Liver (tissue), 9 donors: Measurements from ENCODE around the gene MTMR6. TPM values are rescaled to one million over a fixed set of nuclear protein-coding genes. Genes with fewer than 3 reads are reported as not detected.
A peak's percentile ranks its signal among the peaks of the same experiment; 100 is the strongest.

ENCODE experiments used
- DNase-seq: peaks from one replicate; pipeline ENCODE4 v3.0.0-alpha.2; 2017; ENCODE audit warnings: low spot score
- H3K27ac ChIP-seq, 2 donors: one replicate each; pipeline ENCODE4 v1.7.0; 2013; ENCODE audit warnings: inconsistent platforms in 2 of 2, low read length in 2 of 2, control low read depth in 1 of 2, low read depth in 1 of 2, mild to moderate bottlenecking in 1 of 2
- H3K27me3 ChIP-seq, 4 donors: one replicate each; pipeline versions ENCODE4 v1.6.1 to v1.7.0; 2013; ENCODE audit warnings: low read length in 3 of 4, inconsistent platforms in 1 of 4, mild to moderate bottlenecking in 1 of 4, moderate library complexity in 1 of 4; ENCODE audit not compliant: control insufficient read depth in 4 of 4, insufficient read depth in 4 of 4
- H3K36me3 ChIP-seq, 4 donors: one replicate each; pipeline versions ENCODE4 v1.6.1 to v1.7.0; 2013; ENCODE audit warnings: low read length in 3 of 4, mild to moderate bottlenecking in 3 of 4, low read depth in 1 of 4, moderate library complexity in 1 of 4; ENCODE audit not compliant: control insufficient read depth in 4 of 4, insufficient read depth in 3 of 4
- H3K4me1 ChIP-seq, 4 donors: one replicate each; pipeline versions ENCODE4 v1.6.1 to v1.7.0; 2013; ENCODE audit warnings: low read length in 3 of 4, mild to moderate bottlenecking in 3 of 4, moderate library complexity in 1 of 4; ENCODE audit not compliant: control insufficient read depth in 4 of 4, insufficient read depth in 4 of 4
- H3K4me3 ChIP-seq, 3 donors: one replicate each; pipeline versions ENCODE4 v1.6.1 to v1.7.0; 2013; ENCODE audit warnings: low read length in 3 of 3, control low read depth in 1 of 3, low read depth in 1 of 3, mild to moderate bottlenecking in 1 of 3
- H3K9ac ChIP-seq, 2 donors: one replicate each; pipeline ENCODE4 v1.7.0; 2013; ENCODE audit warnings: low read length in 2 of 2, mild to moderate bottlenecking in 2 of 2, moderate library complexity in 2 of 2, control low read depth in 1 of 2, low read depth in 1 of 2
- H3K9me3 ChIP-seq, 4 donors: one replicate each; pipeline versions ENCODE4 v1.6.1 to v1.7.0; 2013; ENCODE audit warnings: low read length in 3 of 4; ENCODE audit not compliant: control insufficient read depth in 4 of 4
- EGR1 ChIP-seq, 2 donors: IDR thresholded peaks; 2 replicates each; pipeline ENCODE4 v1.6.1; 2016 to 2018; ENCODE audit warnings: antibody characterized with exemption in 2 of 2, low read depth in 2 of 2
- FOXA1 ChIP-seq: IDR thresholded peaks from 2 replicates; pipeline ENCODE4 v1.6.1; 2016; ENCODE audit warnings: antibody characterized with exemption
- FOXA2 ChIP-seq: IDR thresholded peaks from 2 replicates; pipeline ENCODE4 v1.6.1; 2016; ENCODE audit warnings: antibody characterized with exemption
- GABPA ChIP-seq, 2 donors: IDR thresholded peaks in 1 of 2; conservative IDR thresholded peaks in 1 of 2; 2 replicates each; pipeline ENCODE4 v1.6.1; 2016; ENCODE audit warnings: antibody characterized with exemption in 2 of 2, mild to moderate bottlenecking in 1 of 2, moderate library complexity in 1 of 2
- HNF4A ChIP-seq, 2 donors: conservative IDR thresholded peaks; 2 replicates each; pipeline ENCODE4 v1.6.1; 2016; ENCODE audit warnings: antibody characterized with exemption in 2 of 2, mild to moderate bottlenecking in 2 of 2
- HNF4G ChIP-seq: IDR thresholded peaks from 2 replicates; pipeline ENCODE4 v1.6.1; 2016; ENCODE audit warnings: antibody characterized with exemption
- JUND ChIP-seq, 2 donors: IDR thresholded peaks; 2 replicates each; pipeline ENCODE4 v1.6.1; 2016; ENCODE audit warnings: antibody characterized with exemption in 2 of 2
- NR2F2 ChIP-seq: IDR thresholded peaks from 2 replicates; pipeline ENCODE4 v1.6.1; 2016; ENCODE audit warnings: antibody characterized with exemption
- RAD21 ChIP-seq, 2 donors: IDR thresholded peaks; 2 replicates each; pipeline ENCODE4 v1.6.1; 2016; ENCODE audit warnings: antibody characterized with exemption in 2 of 2, mild to moderate bottlenecking in 2 of 2
- RXRA ChIP-seq, 2 donors: IDR thresholded peaks; 2 replicates each; pipeline ENCODE4 v1.6.1; 2017 to 2018; ENCODE audit warnings: antibody characterized with exemption in 2 of 2, mild to moderate bottlenecking in 1 of 2
- SP1 ChIP-seq: IDR thresholded peaks from 2 replicates; pipeline ENCODE4 v1.6.1; 2018; ENCODE audit warnings: antibody characterized with exemption, mild to moderate bottlenecking
- TAF1 ChIP-seq: conservative IDR thresholded peaks from 2 replicates; pipeline ENCODE4 v1.6.1; 2016; ENCODE audit warnings: antibody characterized with exemption, mild to moderate bottlenecking
- YY1 ChIP-seq: IDR thresholded peaks from 2 replicates; pipeline ENCODE4 v1.6.1; 2016; ENCODE audit warnings: antibody characterized with exemption, mild to moderate bottlenecking
- WGBS: extraction: QIAGEN DNeasy Blood & Tissue Kit; methylation state at CpG from one replicate; pipeline ENCODE4 v1.1.7; 2013; 5-methylcytosine and 5-hydroxymethylcytosine counted together
- polyA plus RNA-seq, 2 donors: library from polyadenylated mRNA; stranded (reverse) in 1 of 2; unstranded in 1 of 2; fragments of 200-250 nt in 1 of 2; fragments of >200 nt in 1 of 2; fragmentation: Nextera tagmentation in 1 of 2; extraction: Ambion mirVana in 1 of 2; gene quantifications; one replicate each; pipeline versions ENCODE4 v1.2.1 to v1.2.3, GENCODE V29; 2013 to 2015
- total RNA-seq, 2 donors: library from RNA; depleted of rRNA; stranded (reverse); fragments of >200 nt; gene quantifications; one replicate each; pipeline ENCODE4 v1.2.3, GENCODE V29; 2014
- TF ChIP-seq, protein P1 (sequence below): IDR thresholded peaks from 2 replicates; pipeline ENCODE4 v1.6.1; 2016; ENCODE audit warnings: antibody characterized with exemption, mild to moderate bottlenecking
- TF ChIP-seq, protein P2 (sequence below): IDR thresholded peaks from 2 replicates; pipeline ENCODE4 v1.6.1; 2016; ENCODE audit warnings: antibody characterized with exemption
- TF ChIP-seq, protein P3 (sequence below): IDR thresholded peaks from 2 replicates; pipeline ENCODE4 v1.6.1; 2016; ENCODE audit warnings: antibody characterized with exemption
- TF ChIP-seq, protein P4 (sequence below): IDR thresholded peaks from 2 replicates; pipeline ENCODE4 v1.6.1; 2016; ENCODE audit warnings: antibody characterized with exemption
- TF ChIP-seq, protein P5 (sequence below): fragments of 150-350 bp; IDR thresholded peaks from 2 replicates; pipeline ENCODE4 v1.5.1; 2017; ENCODE audit warnings: improper control_type of control experiment, low read depth, low read length; ENCODE audit not compliant: missing input control
- donor health status: healthy.
- donor health status: healthy.
- donor health status: healthy.
- donor health status: healthy.
- donor health status: healthy.

MTMR6 gene
- total and polyA plus RNA-seq, 4 donors: 5.3 to 12.6 (median 7.6) TPM

- no peak for DNase-seq
- 33% methylated on average over 4 of the region's 4 CpGs for WGBS
- TF ChIP-seq RXRA (IDR thresholded peaks at IDR 0.05) (peak; percentile 53 to 54), GABPA (IDR thresholded peaks at IDR 0.05 in 1 of 2, conservative IDR thresholded peaks at IDR 0.05 in 1 of 2) (no peak), JUND (IDR thresholded peaks at IDR 0.05) (no peak), FOXA1 (no peak), TAF1 (no peak), FOXA2 (no peak), SP1 (peak; percentile 67), YY1 (no peak), HNF4G (no peak), EGR1 (IDR thresholded peaks at IDR 0.05; ENCODE audit: low read depth in 2 of 2) (no peak), HNF4A (conservative IDR thresholded peaks at IDR 0.05) (peak; percentile 59 to 72), NR2F2 (no peak), RAD21 (IDR thresholded peaks at IDR 0.05) (no peak)
- TF ChIP-seq, protein P1, sequence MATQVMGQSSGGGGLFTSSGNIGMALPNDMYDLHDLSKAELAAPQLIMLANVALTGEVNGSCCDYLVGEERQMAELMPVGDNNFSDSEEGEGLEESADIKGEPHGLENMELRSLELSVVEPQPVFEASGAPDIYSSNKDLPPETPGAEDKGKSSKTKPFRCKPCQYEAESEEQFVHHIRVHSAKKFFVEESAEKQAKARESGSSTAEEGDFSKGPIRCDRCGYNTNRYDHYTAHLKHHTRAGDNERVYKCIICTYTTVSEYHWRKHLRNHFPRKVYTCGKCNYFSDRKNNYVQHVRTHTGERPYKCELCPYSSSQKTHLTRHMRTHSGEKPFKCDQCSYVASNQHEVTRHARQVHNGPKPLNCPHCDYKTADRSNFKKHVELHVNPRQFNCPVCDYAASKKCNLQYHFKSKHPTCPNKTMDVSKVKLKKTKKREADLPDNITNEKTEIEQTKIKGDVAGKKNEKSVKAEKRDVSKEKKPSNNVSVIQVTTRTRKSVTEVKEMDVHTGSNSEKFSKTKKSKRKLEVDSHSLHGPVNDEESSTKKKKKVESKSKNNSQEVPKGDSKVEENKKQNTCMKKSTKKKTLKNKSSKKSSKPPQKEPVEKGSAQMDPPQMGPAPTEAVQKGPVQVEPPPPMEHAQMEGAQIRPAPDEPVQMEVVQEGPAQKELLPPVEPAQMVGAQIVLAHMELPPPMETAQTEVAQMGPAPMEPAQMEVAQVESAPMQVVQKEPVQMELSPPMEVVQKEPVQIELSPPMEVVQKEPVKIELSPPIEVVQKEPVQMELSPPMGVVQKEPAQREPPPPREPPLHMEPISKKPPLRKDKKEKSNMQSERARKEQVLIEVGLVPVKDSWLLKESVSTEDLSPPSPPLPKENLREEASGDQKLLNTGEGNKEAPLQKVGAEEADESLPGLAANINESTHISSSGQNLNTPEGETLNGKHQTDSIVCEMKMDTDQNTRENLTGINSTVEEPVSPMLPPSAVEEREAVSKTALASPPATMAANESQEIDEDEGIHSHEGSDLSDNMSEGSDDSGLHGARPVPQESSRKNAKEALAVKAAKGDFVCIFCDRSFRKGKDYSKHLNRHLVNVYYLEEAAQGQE: no peak
- TF ChIP-seq, protein P2, sequence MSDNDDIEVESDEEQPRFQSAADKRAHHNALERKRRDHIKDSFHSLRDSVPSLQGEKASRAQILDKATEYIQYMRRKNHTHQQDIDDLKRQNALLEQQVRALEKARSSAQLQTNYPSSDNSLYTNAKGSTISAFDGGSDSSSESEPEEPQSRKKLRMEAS: no peak
- TF ChIP-seq, protein P3, sequence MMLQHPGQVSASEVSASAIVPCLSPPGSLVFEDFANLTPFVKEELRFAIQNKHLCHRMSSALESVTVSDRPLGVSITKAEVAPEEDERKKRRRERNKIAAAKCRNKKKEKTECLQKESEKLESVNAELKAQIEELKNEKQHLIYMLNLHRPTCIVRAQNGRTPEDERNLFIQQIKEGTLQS: no peak
- TF ChIP-seq, protein P4, sequence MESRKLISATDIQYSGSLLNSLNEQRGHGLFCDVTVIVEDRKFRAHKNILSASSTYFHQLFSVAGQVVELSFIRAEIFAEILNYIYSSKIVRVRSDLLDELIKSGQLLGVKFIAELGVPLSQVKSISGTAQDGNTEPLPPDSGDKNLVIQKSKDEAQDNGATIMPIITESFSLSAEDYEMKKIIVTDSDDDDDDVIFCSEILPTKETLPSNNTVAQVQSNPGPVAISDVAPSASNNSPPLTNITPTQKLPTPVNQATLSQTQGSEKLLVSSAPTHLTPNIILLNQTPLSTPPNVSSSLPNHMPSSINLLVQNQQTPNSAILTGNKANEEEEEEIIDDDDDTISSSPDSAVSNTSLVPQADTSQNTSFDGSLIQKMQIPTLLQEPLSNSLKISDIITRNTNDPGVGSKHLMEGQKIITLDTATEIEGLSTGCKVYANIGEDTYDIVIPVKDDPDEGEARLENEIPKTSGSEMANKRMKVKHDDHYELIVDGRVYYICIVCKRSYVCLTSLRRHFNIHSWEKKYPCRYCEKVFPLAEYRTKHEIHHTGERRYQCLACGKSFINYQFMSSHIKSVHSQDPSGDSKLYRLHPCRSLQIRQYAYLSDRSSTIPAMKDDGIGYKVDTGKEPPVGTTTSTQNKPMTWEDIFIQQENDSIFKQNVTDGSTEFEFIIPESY: no peak
- TF ChIP-seq, protein P5, sequence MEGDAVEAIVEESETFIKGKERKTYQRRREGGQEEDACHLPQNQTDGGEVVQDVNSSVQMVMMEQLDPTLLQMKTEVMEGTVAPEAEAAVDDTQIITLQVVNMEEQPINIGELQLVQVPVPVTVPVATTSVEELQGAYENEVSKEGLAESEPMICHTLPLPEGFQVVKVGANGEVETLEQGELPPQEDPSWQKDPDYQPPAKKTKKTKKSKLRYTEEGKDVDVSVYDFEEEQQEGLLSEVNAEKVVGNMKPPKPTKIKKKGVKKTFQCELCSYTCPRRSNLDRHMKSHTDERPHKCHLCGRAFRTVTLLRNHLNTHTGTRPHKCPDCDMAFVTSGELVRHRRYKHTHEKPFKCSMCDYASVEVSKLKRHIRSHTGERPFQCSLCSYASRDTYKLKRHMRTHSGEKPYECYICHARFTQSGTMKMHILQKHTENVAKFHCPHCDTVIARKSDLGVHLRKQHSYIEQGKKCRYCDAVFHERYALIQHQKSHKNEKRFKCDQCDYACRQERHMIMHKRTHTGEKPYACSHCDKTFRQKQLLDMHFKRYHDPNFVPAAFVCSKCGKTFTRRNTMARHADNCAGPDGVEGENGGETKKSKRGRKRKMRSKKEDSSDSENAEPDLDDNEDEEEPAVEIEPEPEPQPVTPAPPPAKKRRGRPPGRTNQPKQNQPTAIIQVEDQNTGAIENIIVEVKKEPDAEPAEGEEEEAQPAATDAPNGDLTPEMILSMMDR: no peak
- Histone ChIP-seq H3K4me1 (peaks cover 4 to 11% (median 7%) of the 10 kb centered on the region in 4 donors), H3K9me3 (no peaks in the 10 kb centered on the region), H3K27me3 (no peaks in the 10 kb centered on the region), H3K36me3 (peaks cover 2 to 11% (median 7%) of the 10 kb centered on the region in 4 donors), H3K27ac (no peak overlapping the region), H3K4me3 (no peak overlapping the region), H3K9ac (no peak overlapping the region)
These were observed 35.1 kb downstream of the MTMR6 start for GRCh38 chr13:25252225-25252624.
